T-helper 1 cell (primary cell): ENCODE measurements around the gene ETNPPL.

Experiments
- DNase-seq, 5 donors: peaks; one replicate each; pipeline ENCODE4 v3.0.0-alpha.2; 2012 to 2020

The ETNPPL gene

GRCh38 chr4:108694423-108694822 lies 68.4 kb downstream of the ETNPPL start:
- DNase-seq: no peak

GRCh38 chr4:108693819-108694218 lies 69.0 kb downstream of the ETNPPL start:
- DNase-seq: no peak

GRCh38 chr4:108693211-108693610 lies 69.6 kb downstream of the ETNPPL start:
- DNase-seq: no peak
